GM19023 (cell line): ENCODE data around the gene GARS1.
"Not testable (repeated sequence)": the region's sequence is repeated elsewhere in the genome, so short reads cannot be mapped to it uniquely, and the experiment has no call there.

ENCODE experiments used
- ATAC-seq: cut with Tn5 transposase; IDR thresholded peaks from one replicate; pipeline ENCODE4 v1.9.1; 2021; ENCODE audit warnings: mild to moderate bottlenecking, moderate library complexity; ENCODE audit not compliant: unreplicated experiment

GARS1 gene

GRCh38 chr7:30594540-30595435 is at the start of gene GARS1:
GARS1 (plus strand) TSS chr7:30594878; CDS start chr7:30594922, 44 bp downstream.
- peak; percentile 93 for ATAC-seq

- no peak for ATAC-seq
Measured at GRCh38 chr7:30545791-30546555, 48.7 kb upstream of the GARS1 start.

GRCh38 chr7:30546596-30546995 is 48.1 kb upstream of the GARS1 start:
- no peak for ATAC-seq

GRCh38 chr7:30548845-30549244 is 45.8 kb upstream of the GARS1 start:
- ATAC-seq: peak; percentile 65

GRCh38 chr7:30549931-30550493 is 44.7 kb upstream of the GARS1 start:
- ATAC-seq: no peak

- ATAC-seq: no peak
Measured at GRCh38 chr7:30552330-30552729, 42.3 kb upstream of the GARS1 start.

- ATAC-seq: no peak
Measured at GRCh38 chr7:30553141-30553540, 41.5 kb upstream of the GARS1 start.

- ATAC-seq: no peak
Measured at GRCh38 chr7:30553546-30553945, 41.1 kb upstream of the GARS1 start.

GRCh38 chr7:30555525-30555924 is 39.2 kb upstream of the GARS1 start:
- ATAC-seq: no peak

GRCh38 chr7:30556840-30557239 is 37.8 kb upstream of the GARS1 start:
- no peak for ATAC-seq

GRCh38 chr7:30557245-30557644 is 37.4 kb upstream of the GARS1 start:
- ATAC-seq: no peak

- ATAC-seq: no peak
Measured at GRCh38 chr7:30559611-30560010, 35.1 kb upstream of the GARS1 start.

- ATAC-seq: no peak
Measured at GRCh38 chr7:30561389-30561788, 33.3 kb upstream of the GARS1 start.

- ATAC-seq: no peak
Measured at GRCh38 chr7:30562498-30562897, 32.2 kb upstream of the GARS1 start.

GRCh38 chr7:30562909-30563308 is 31.8 kb upstream of the GARS1 start:
- no peak for ATAC-seq

GRCh38 chr7:30563326-30563942 is 31.2 kb upstream of the GARS1 start:
- ATAC-seq: no peak

- ATAC-seq: peak; percentile 94
Measured at GRCh38 chr7:30564243-30564892, 30.3 kb upstream of the GARS1 start.

GRCh38 chr7:30566596-30566995 is 28.1 kb upstream of the GARS1 start:
- ATAC-seq: no peak

- no peak for ATAC-seq
Measured at GRCh38 chr7:30567081-30567480, 27.6 kb upstream of the GARS1 start.

GRCh38 chr7:30570238-30570637 is 24.4 kb upstream of the GARS1 start:
- ATAC-seq: not testable (repeated sequence)
